B cell (primary cell): ENCODE measurements around the gene PNLDC1. TPM values are rescaled to one million over a fixed set of nuclear protein-coding genes. Genes with fewer than 3 reads are reported as not detected.

Source experiments
- ATAC-seq: fragments of 200-7000 bp; cut with Tn5 transposase; one replicate; pipeline ENCODE4 v1.10.0; 2021; ENCODE audit warnings: low read depth, mild to moderate bottlenecking, moderate number of reproducible peaks, moderate library complexity
- CTCF ChIA-PET: fragments of 350-600 bp; sonication (Branson Sonifier 250); formaldehyde crosslinking; loops from one replicate; lab custom pipeline; 2021; ENCODE audit warnings: antibody characterized with exemption, inconsistent platforms; lab: Charles Lee
- POLR2A ChIA-PET: fragments of 350-600 bp; sonication (Branson Sonifier 250); formaldehyde crosslinking; loops from one replicate; lab custom pipeline; 2021; ENCODE audit warnings: antibody characterized with exemption; lab: Charles Lee
- DNase-seq: peaks from one replicate; pipeline ENCODE4 v3.0.0; 2013
- H2AFZ ChIP-seq: 2 replicates; pipeline ENCODE4 v1.6.1; 2012; ENCODE audit warnings: mild to moderate bottlenecking, low read depth, low read length; ENCODE audit not compliant: insufficient read depth, poor library complexity, severe bottlenecking
- H3K27ac ChIP-seq, 2 donors: 1 replicate in 1 of 2; 2 replicates in 1 of 2; pipeline ENCODE4 v1.5.1; 2012 to 2013; ENCODE audit warnings: low read length in 2 of 2, mild to moderate bottlenecking in 2 of 2, moderate library complexity in 1 of 2
- H3K27me3 ChIP-seq, 4 experiments: fragments of 200-600 bp in 1 of 4; sonication (generic) in 1 of 4; replicated peaks in 1 of 4; 1 replicate in 2 of 4; 2 replicates in 2 of 4; pipeline versions ENCODE4 v1.6.1 to v1.7.0; 2013 to 2016; ENCODE audit warnings: low read length in 3 of 4, mild to moderate bottlenecking in 2 of 4, mixed read lengths in 1 of 4, moderate library complexity in 1 of 4; ENCODE audit not compliant: insufficient read depth in 4 of 4, control insufficient read depth in 3 of 4; ENCODE audit errors: control extremely low read depth in 1 of 4
- H3K36me3 ChIP-seq, 2 experiments: replicated peaks in 1 of 2; 1 replicate in 1 of 2; 2 replicates in 1 of 2; pipeline versions ENCODE4 v1.6.1 to v1.7.1; 2013; ENCODE audit warnings: low read length in 1 of 2; ENCODE audit not compliant: insufficient read depth in 2 of 2, control insufficient read depth in 1 of 2; ENCODE audit errors: control extremely low read depth in 1 of 2, extremely low read depth in 1 of 2
- H3K4me1 ChIP-seq, 2 donors: fragments of 200-600 bp in 1 of 2; sonication (generic) in 1 of 2; 1 replicate in 1 of 2; 2 replicates in 1 of 2; pipeline versions ENCODE4 v1.5.1 to v1.6.1; 2013 to 2017; ENCODE audit warnings: low read length in 2 of 2; ENCODE audit not compliant: control insufficient read depth in 2 of 2, insufficient read depth in 2 of 2
- H3K4me2 ChIP-seq: replicated peaks from 2 replicates; pipeline ENCODE3; 2012; ENCODE audit warnings: mild to moderate bottlenecking, low read depth, low read length; ENCODE audit not compliant: poor library complexity, severe bottlenecking
- H3K4me3 ChIP-seq, 5 experiments: fragments of 200-600 bp in 1 of 5; sonication (generic) in 1 of 5; 1 replicate in 3 of 5; 2 replicates in 2 of 5; pipeline versions ENCODE4 v1.5.1 to v1.7.0; 2011 to 2016; ENCODE audit warnings: low read length in 4 of 5, mild to moderate bottlenecking in 4 of 5, low read depth in 2 of 5, control low read depth in 1 of 5, moderate library complexity in 1 of 5; ENCODE audit not compliant: insufficient read depth in 1 of 5; ENCODE audit errors: control extremely low read depth in 1 of 5, extremely low read depth in 1 of 5
- H3K79me2 ChIP-seq: fragments of 200-600 bp; sonication (generic); one replicate; pipeline ENCODE4 v1.6.0; 2016; ENCODE audit warnings: low read length; ENCODE audit not compliant: control insufficient read depth, insufficient read depth
- H3K9ac ChIP-seq: fragments of 200-600 bp; sonication (generic); 2 replicates; pipeline ENCODE4 v1.6.1; 2017; ENCODE audit warnings: mild to moderate bottlenecking, low read length, moderate library complexity
- H3K9me3 ChIP-seq, 3 donors: one replicate each; pipeline versions ENCODE4 v1.6.1 to v1.7.1; 2013; ENCODE audit warnings: low read length in 2 of 3; ENCODE audit not compliant: control insufficient read depth in 2 of 3, insufficient read depth in 1 of 3; ENCODE audit errors: control extremely low read depth in 1 of 3
- H4K20me1 ChIP-seq: 2 replicates; pipeline ENCODE4 v1.6.0; 2012; ENCODE audit warnings: mild to moderate bottlenecking, low read length; ENCODE audit not compliant: insufficient read depth, control insufficient read depth, poor library complexity, severe bottlenecking
- H3K27ac Mint-ChIP-seq: one replicate; pipeline ENCODE4 v1.8.0; 2021; ENCODE audit warnings: mixed read lengths
- H3K27me3 Mint-ChIP-seq: one replicate; pipeline ENCODE4 v1.8.0; 2021; ENCODE audit warnings: mixed read lengths
- H3K4me1 Mint-ChIP-seq: one replicate; pipeline ENCODE4 v1.8.0; 2021; ENCODE audit warnings: mixed read lengths
- H3K4me3 Mint-ChIP-seq: one replicate; pipeline ENCODE4 v1.8.0; 2021; ENCODE audit warnings: mixed read lengths
- H3K9me3 Mint-ChIP-seq: one replicate; pipeline ENCODE4 v1.8.0; 2022; ENCODE audit warnings: mixed read lengths; ENCODE audit not compliant: insufficient read depth
- EZH2 ChIP-seq: IDR thresholded peaks from 2 replicates; pipeline ENCODE4 v1.6.1; 2012; ENCODE audit warnings: borderline replicate concordance, low read depth, mild to moderate bottlenecking, moderate library complexity, low read length; ENCODE audit not compliant: insufficient read depth, poor library complexity, severe bottlenecking
- WGBS: methylation state at CpG from one replicate; pipeline ENCODE4 v1.1.5; 2013; ENCODE audit warnings: missing lambda C conversion rate; ENCODE audit not compliant: insufficient coverage; 5-methylcytosine and 5-hydroxymethylcytosine counted together
- intact Hi-C: fragments of 100-400 bp; cut with micrococcal nuclease; formaldehyde crosslinking; loops from one replicate; pipeline ENCODE4 v1.10.0; 2022
- polyA plus RNA-seq: library from polyadenylated mRNA; depleted of rRNA; stranded (reverse); fragments of >200 nt; gene quantifications from 2 replicates; pipeline ENCODE4 v1.2.3, GENCODE V29; 2012
- total RNA-seq, 2 donors: library from RNA; stranded (reverse); fragments of 120-200 nt in 1 of 2; gene quantifications; 1 replicate in 1 of 2; 2 replicates in 1 of 2; pipeline versions ENCODE4 v1.2.3 to v1.2.4, GENCODE V29; 2013 to 2022
- TF ChIP-seq, protein P1 (sequence below): fragments of 200-600 bp; IDR thresholded peaks from one replicate; pipeline ENCODE4 v1.8.0; 2022; ENCODE audit warnings: antibody characterized with exemption, mild to moderate bottlenecking

The PNLDC1 gene
- total and polyA plus RNA-seq, 2 donors (not counting 1 experiment from before 2014, with no cell fraction given) = 0.13 to 0.71 TPM

GRCh38 chr6:159826004-159826403 is 25.9 kb downstream of the PNLDC1 start:
- Histone ChIP-seq H2AFZ (no peak overlapping the region), H3K9me3 (peaks cover 0 to 7% (median 0%) of the 10 kb centered on the region in 3 donors), H3K27ac (no peak overlapping the region), H3K27me3 (no peaks in the 10 kb centered on the region), H4K20me1 (no peaks in the 10 kb centered on the region), H3K4me2 (no peak overlapping the region), H3K36me3 (no peaks in the 10 kb centered on the region), H3K4me3 (no peak overlapping the region), H3K4me1 (peaks cover 20 to 22% of the 10 kb centered on the region in 2 donors), H3K9ac (no peak overlapping the region), H3K79me2 (no peaks in the 10 kb centered on the region)
- CTCF ChIA-PET = no interaction called here
- intact Hi-C loops = no loop called here
- WGBS = 98% methylated on average over 7 of the region's 13 CpGs
- Mint-ChIP-seq H3K27ac (no peak overlapping the region), H3K9me3 (peaks cover 3% of the 10 kb centered on the region), H3K27me3 (no peaks in the 10 kb centered on the region), H3K4me1 (peaks cover 14% of the 10 kb centered on the region), H3K4me3 (no peak overlapping the region)
- POLR2A ChIA-PET = no interaction called here
- TF ChIP-seq, protein P1, sequence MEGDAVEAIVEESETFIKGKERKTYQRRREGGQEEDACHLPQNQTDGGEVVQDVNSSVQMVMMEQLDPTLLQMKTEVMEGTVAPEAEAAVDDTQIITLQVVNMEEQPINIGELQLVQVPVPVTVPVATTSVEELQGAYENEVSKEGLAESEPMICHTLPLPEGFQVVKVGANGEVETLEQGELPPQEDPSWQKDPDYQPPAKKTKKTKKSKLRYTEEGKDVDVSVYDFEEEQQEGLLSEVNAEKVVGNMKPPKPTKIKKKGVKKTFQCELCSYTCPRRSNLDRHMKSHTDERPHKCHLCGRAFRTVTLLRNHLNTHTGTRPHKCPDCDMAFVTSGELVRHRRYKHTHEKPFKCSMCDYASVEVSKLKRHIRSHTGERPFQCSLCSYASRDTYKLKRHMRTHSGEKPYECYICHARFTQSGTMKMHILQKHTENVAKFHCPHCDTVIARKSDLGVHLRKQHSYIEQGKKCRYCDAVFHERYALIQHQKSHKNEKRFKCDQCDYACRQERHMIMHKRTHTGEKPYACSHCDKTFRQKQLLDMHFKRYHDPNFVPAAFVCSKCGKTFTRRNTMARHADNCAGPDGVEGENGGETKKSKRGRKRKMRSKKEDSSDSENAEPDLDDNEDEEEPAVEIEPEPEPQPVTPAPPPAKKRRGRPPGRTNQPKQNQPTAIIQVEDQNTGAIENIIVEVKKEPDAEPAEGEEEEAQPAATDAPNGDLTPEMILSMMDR = no peak
- no peak for TF ChIP-seq EZH2
- DNase-seq (no peak), ATAC-seq (no peak)

DNA sequence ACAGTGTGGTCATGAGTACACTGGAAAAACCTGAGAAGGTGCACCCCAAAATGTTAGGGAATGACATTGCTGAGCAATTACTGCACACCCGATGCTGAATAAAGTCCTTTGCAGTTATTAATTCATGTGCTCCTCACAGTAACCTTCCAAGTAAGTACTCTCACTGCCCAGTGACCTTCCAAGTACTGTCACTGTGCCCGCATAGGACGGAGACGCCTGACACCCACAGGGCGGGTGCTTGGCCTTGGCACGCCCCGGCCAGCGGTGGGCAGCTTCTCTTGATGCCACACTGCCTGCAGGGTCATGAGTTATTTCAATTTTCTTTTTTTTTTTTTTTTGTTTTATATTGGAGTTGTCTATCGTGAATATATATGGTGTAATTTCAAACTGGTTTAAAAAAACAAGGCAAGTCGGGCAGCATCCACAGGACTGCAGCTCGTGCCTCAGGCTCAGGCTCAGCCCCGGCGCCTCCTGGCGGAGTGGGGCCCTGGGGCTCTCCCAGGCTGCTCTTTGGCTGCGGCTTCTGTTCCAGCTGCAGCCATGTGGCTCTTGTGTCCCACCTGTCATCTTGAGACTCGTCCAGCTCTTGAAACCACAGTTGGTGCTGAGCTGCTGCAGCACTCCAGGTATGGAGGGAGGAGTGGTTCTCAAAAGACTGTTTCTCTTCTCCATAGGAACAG is 27.0 kb downstream of the PNLDC1 start:
- no peak for DNase-seq
- Histone ChIP-seq H3K4me1 (peaks cover 15 to 18% of the 10 kb centered on the region in 2 donors), H3K27ac (no peak overlapping the region), H3K4me2 (no peak overlapping the region), H4K20me1 (no peaks in the 10 kb centered on the region), H3K79me2 (no peaks in the 10 kb centered on the region), H2AFZ (no peak overlapping the region), H3K9me3 (peaks cover 0 to 7% (median 0%) of the 10 kb centered on the region in 3 donors), H3K9ac (no peak overlapping the region), H3K27me3 (no peaks in the 10 kb centered on the region), H3K4me3 (no peak overlapping the region), H3K36me3 (no peaks in the 10 kb centered on the region)
- Mint-ChIP-seq H3K27ac (no peak overlapping the region), H3K27me3 (no peaks in the 10 kb centered on the region), H3K9me3 (peaks cover 3% of the 10 kb centered on the region), H3K4me3 (no peak overlapping the region), H3K4me1 (peaks cover 10% of the 10 kb centered on the region)
- TF ChIP-seq, protein P1 = no peak
- TF ChIP-seq EZH2 = no peak
- no peak for ATAC-seq
- CTCF ChIA-PET = no interaction called here
- POLR2A ChIA-PET = no interaction called here
- intact Hi-C loops = no loop called here
- WGBS = 99% methylated on average over 9 of the region's 16 CpGs
